Activated CD4-positive, alpha-beta T cell treated with anti-CD3 and anti-CD28 coated beads for 48 hours (primary cell): ENCODE data around the gene LHX8.
"Not testable (repeated sequence)": the region's sequence is repeated elsewhere in the genome, so short reads cannot be mapped to it uniquely, and the experiment has no call there.

Source experiments
- DNase-seq: peaks from one replicate; pipeline ENCODE4 v3.0.0-alpha.2; 2020

The LHX8 gene

DNA sequence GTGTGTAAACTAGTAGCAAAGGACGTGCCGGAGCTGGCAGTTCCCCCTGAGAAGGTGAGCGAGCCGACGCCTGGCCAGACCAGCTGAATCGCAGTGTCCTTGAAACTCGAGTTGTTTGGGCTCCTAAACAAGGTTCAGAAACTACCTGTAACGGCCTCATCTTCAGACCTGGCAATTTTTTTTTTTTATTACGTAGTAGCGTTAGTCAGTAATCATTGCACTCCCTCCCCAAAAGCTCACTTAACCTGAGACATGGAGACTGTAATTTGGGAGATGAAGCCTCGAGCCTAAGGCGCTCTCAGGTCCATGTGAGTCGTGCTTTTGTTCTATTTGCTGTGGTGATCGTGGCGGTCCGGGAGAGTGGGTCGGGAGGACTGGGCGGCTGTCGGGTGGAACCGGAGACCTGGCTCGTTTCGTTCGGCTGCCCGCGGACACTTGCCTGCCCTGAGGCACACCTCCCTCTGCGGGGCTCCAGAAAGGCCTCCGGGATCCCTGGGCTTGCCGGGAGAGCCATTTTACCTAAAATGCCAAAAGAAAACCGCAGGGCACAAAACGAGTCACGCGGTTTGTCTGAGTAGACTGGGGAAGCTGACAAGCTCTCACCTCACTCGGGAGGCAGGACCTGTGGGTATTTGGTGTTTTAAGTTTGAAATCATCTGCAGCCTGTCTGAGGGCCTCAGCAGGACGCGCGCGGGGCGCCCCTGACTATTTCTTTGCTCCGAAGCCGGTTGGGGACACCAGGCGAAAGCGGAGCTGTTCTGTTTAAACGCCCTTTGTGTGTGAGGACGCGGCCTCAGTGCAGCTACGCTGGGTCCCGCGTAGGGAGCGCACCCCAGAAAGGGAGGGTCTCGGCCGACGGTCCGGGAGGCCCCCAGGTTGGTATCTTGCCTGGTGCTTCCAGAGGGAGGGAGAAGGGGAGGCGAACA, 722 bp downstream of the LHX8 start:
- DNase-seq: no peak

- no peak for DNase-seq
Measured at GRCh38 chr1:75135573-75136194, 1.5 kb downstream of the LHX8 start.

DNA sequence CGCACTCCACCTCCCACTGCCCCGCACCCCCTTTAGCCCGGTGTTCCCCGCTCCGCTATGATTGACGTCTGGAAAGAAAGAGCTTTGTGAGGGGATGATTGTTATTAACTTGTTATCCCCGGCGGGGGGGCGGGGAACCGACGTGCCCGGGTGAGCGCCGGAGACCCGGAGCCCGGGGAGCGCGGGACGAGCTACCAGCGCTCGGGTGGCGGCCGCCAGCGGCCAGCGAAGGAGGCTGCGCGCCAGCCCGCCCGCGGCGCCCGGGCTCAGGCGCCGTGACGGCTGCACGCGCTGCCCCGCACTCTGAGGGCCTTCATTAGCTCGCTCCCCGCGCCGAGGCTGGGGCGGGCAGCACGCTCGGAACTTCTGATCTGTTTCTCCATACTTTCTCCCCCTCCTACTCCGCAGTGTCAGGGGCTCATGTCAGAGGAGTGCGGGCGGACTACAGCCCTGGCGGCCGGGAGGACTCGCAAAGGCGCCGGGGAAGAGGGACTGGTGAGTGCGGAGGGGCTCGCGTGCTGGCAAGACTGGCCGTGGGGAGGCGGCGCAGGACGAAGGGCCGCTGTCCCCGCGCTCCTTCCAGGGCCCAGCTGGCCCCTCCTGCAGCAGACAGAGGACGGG, 2.1 kb downstream of the LHX8 start:
- no peak for DNase-seq

DNA sequence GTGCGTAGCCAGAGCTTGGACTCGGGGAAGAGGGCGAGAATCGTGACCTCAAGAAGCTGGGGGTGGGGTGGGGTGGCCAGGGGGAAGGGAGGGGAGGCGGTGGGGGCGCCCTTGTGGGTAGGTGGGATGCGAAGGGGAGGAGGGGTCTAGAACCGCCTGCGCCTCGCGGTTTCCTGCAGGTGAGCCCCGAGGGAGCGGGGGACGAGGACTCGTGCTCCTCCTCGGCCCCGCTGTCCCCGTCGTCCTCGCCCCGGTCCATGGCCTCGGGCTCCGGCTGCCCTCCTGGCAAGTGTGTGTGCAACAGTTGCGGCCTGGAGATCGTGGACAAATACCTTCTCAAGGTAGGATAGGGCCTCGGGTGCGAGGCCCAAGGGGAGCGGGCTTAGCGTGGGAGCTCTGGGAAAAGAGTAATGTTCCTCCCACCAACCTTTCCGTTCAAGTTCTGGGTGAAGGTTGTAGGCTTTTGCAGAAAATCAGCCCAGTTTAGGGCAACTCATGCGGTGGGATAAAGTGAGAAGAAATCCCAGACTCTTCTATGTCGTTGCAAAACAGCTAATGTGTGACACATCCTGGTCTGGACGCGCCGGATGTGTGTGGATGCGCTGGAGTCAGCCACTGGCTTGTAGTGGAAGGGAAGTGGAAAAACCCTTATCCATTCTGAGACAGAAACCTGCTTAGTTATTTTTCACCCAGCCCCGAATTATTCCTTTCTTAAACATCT, 2.9 kb downstream of the LHX8 start:
- DNase-seq: no peak

- no peak for DNase-seq
Measured at GRCh38 chr1:75152092-75152491, 17.9 kb downstream of the LHX8 start.

DNA sequence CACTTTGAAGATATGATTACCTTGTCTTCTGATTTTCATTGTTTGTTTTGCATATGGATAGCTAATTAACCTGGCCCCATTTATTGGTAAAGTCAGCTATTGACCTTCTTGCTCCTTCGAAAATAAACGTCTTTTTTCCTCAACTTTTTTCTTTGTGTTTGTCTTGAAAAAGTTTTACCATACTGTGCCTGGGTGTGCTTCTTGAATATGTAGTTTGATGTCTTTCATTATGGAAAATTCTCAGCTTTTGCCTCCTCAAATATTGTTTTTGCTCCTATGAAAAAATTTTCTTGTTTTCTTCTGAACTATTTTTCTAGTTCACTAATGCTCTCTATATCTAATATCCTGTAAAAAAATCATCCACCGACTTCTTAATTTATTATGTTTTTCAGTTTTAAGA, 25.0 kb downstream of the LHX8 start:
- no peak for DNase-seq

DNA sequence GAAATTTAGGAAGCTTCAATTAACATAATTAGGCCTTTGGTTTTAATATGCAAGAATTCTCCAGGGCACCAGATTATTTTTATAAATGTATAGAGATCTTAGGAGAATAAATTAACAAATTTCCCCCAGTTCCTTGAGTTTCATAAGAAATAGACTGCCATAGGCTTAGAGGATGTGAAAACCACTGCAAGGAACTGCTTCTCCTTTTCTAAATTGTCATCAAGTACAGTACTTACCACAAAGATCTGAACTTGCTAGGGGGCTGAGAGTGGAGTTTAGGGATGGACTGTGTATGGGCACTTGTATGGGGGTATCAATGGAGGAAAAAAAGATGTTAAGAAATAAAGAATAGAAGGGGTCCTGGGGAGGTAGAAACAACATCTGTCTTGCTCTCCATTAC, 31.1 kb downstream of the LHX8 start:
- no peak for DNase-seq

DNA sequence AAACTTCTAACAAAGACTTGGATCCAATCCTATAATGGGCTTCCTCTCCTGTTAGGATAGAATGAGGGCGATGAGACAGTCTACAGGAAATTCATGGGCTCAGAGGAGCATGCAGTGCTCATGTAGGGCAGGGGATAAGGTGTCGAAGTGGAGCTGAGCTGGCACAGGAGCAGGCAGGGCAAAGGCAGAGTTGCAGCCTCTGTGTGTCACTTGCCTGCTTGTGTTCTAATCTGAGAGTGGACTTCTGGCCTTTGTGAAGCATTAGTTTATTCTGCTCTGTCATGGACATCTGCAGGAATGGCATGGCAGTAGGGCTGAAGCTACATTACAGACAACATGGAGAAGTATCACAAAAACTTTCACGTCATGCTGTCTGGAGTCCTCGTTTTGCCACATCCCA, 32.6 kb downstream of the LHX8 start:
- no peak for DNase-seq

GRCh38 chr1:75170011-75170410, 35.8 kb downstream of the LHX8 start:
- no peak for DNase-seq

DNA sequence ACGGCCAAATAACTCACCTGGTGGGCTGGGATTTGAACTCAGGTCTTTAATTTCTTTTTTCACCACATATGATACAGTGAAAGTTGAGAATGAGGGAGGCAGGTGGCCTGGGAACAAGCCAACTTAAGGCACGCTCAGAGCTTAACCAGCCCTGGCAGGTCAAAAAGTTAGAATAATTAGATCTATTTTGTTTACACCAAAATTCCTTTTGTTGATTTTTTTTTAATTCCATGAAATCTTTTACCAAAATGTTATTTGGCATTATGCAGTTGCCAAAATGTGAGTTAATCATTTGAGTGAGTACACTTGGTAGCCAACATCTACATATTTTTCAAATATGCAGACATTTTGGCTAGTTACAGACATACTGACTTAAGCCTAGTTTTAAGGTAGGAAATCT, 36.8 kb downstream of the LHX8 start:
- DNase-seq: no peak

GRCh38 chr1:75171876-75172275, 37.7 kb downstream of the LHX8 start:
- no peak for DNase-seq

DNA sequence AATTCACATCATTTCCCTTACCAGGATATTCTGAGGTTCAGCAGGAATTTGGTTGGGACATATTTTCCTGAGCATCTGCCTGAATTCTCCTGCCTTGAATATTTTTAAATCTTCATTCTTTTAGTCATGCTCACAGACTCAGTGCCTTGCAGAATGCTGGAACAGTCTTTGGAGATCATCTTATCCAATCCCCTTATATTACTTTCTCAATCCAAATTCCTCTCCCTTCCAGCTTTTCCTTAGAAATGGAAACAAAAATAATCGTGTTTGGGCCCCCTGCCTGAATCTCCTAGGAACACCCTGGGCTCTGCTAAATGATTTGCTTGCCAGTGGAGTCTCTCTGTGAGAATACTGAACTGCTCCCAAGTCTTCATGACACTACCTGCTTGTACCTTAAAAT, 38.4 kb downstream of the LHX8 start:
- no peak for DNase-seq

DNA sequence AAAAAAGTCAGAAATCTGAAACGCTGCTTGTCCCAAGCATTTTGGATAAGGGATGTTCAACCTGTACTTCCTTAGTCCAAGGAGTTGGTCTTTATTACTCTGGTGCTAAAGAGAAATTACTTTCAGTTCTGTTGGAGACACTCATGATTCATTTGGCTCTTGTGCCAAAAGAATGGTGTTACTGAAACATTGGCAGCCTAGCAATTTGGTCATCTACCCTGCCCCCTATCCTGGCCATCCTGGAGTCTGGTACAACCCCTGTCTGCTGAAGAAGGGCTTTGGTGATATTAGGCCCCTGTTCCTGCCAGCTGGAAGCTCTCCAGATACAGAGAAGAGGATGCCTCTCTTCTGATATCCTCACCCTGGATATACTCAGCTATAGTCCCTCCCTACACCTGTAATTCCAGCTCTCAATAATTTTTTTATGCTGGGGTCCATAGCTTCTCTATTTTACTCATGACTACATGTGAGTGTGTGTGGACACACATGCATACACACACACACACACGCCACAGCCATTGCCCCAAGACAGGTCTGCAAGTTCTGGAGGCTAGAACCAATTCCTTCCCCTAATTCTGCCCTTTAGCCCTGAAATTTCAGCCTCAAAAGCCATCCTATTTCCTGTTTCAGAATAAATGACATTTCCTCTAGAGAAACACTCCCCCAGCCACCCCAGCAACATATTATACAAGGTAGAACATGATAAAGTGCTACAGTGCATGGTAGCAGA, 40.0 kb downstream of the LHX8 start:
- DNase-seq: no peak

GRCh38 chr1:75181214-75181955, 47.2 kb downstream of the LHX8 start:
- not testable (repeated sequence) for DNase-seq

- no peak for DNase-seq
Measured at GRCh38 chr1:75188892-75189291, 54.7 kb downstream of the LHX8 start.

DNA sequence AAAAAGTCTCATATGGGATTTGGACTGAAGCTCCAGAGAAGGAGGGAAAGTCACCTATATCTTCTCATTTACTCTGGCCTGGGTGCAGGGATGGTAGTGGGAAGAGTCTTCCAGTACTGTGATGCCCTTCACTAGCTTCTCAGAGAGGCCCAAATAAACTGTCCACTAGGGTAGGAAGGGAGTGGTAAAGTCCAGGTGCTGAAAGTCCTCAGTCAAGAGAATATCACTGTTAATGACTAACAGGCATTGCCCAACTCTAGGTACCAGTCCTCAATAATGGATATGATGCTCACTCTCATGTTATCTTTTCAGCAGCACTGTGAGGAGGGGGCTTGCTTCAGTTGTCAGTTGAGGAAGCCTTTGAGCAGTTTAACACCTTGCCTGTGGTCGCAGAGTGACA, 64.0 kb downstream of the LHX8 start:
- DNase-seq: no peak

DNA sequence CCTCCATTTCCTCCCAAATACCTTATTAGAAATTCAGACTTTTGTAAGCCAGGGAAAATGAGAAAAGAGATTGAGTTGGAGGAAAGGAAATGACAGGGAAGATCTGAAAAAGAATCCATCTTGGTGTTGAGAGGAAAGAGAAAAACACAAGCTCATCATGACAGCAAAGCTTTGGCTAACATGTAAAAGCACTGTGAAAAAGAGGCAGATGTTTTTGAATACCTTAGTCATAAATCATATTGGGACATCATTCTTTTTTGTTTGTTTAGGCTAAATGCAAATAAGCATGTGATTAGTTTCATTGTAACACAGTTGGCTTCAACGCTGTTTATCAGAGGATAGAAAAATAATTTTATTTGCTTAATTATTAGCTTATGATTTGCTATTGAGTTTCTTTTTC, 64.6 kb downstream of the LHX8 start:
- DNase-seq: no peak

GRCh38 chr1:75202751-75203150, 68.6 kb downstream of the LHX8 start:
- no peak for DNase-seq

GRCh38 chr1:75203415-75204277, 69.5 kb downstream of the LHX8 start:
- DNase-seq: no peak

DNA sequence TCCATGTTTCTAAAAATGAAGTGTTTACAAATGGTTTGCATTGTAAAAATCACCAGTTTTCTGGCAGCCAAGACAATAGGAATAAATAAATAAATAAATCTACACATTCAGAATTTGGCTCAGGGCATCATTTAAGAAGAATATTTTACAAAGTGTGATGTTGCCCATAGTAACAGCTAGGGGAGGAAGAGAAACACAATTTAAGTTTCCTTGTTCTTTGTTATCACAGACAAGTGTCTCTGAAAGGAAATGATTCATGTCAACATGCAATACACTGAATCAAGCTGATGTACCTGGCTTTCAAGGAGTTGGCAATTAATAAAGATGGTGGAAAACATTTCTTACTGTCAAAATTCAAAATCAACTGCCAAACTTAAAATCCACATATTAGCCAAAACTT, 74.7 kb downstream of the LHX8 start:
- no peak for DNase-seq
